Sigmoid colon (tissue), 4 donors: Measurements from ENCODE around the gene CTNNAL1.

Source experiments
- EP300 ChIP-seq, 4 donors: sonication (generic); formaldehyde crosslinking; IDR thresholded peaks; one replicate each; pipeline ENCODE4 v1.6.1; 2017; ENCODE audit warnings: antibody characterized with exemption in 4 of 4
- POLR2A ChIP-seq, 2 donors: fragments of 450-650 bp; IDR thresholded peaks; one replicate each; pipeline ENCODE4 v1.6.1; 2016; ENCODE audit warnings: antibody characterized with exemption in 2 of 2, mild to moderate bottlenecking in 2 of 2, moderate library complexity in 2 of 2
- POLR2AphosphoS5 ChIP-seq, 4 donors: sonication (generic); formaldehyde crosslinking; IDR thresholded peaks; one replicate each; pipeline ENCODE4 v1.6.1; 2017; ENCODE audit warnings: antibody characterized with exemption in 4 of 4
- TF ChIP-seq, protein P1 (sequence below), 4 experiments: fragments of 450-650 bp in 3 of 4; fragments of 200-600 bp in 1 of 4; IDR thresholded peaks; one replicate each; pipeline ENCODE4 v1.5.1; 2016 to 2019; ENCODE audit warnings: antibody characterized with exemption in 4 of 4, mild to moderate bottlenecking in 3 of 4, moderate library complexity in 2 of 4

DNA sequence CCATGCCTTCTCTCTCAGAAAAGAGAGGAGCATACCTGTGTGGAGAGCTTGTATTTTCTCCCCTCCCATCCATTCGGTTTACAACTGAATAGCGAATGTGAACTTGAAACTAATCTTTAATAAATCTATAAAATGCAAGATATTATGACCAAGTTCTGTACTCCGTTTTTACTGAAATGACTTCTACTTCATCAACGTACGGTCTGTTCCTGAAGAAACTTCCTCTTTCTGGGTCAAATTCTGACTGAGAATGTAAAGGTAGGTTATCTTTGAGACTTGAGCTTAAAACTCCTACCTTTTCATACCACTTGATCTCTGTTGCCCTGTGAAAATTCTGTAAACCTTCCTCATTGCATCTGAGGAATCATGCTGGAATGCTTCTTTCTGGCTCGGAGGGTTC lies 4.2 kb upstream of the CTNNAL1 start:
- TF ChIP-seq, protein P1, sequence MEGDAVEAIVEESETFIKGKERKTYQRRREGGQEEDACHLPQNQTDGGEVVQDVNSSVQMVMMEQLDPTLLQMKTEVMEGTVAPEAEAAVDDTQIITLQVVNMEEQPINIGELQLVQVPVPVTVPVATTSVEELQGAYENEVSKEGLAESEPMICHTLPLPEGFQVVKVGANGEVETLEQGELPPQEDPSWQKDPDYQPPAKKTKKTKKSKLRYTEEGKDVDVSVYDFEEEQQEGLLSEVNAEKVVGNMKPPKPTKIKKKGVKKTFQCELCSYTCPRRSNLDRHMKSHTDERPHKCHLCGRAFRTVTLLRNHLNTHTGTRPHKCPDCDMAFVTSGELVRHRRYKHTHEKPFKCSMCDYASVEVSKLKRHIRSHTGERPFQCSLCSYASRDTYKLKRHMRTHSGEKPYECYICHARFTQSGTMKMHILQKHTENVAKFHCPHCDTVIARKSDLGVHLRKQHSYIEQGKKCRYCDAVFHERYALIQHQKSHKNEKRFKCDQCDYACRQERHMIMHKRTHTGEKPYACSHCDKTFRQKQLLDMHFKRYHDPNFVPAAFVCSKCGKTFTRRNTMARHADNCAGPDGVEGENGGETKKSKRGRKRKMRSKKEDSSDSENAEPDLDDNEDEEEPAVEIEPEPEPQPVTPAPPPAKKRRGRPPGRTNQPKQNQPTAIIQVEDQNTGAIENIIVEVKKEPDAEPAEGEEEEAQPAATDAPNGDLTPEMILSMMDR (IDR thresholded peaks at IDR 0.05): no peak
- TF ChIP-seq POLR2A (IDR thresholded peaks at IDR 0.05) (no peak), POLR2AphosphoS5 (IDR thresholded peaks at IDR 0.05) (no peak), EP300 (IDR thresholded peaks at IDR 0.05) (no peak)
